ENCODE results near the gene WAC.

Gene WAC

DNA sequence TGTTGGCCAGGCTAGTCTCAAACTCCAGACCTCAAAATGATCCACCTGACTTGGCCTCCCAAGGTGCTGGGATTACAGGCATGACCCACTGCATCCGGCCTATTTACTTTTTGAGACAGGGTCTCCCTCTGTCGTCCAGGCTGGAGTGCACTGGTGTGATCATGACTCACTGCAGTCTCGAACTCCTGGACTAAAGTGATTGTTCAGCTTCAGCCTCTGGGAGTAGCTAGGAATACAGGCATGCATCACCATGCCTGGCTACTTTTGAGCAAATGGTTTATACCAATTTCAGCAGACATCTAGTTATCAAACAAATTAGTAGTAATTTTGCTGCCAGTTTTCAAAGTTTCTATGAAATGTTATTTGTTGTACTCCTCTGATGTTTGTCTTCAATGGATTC, 2.2 kb upstream of the WAC start:
- DNase-seq (ENCODE audit: low read depth): no peak

DNA sequence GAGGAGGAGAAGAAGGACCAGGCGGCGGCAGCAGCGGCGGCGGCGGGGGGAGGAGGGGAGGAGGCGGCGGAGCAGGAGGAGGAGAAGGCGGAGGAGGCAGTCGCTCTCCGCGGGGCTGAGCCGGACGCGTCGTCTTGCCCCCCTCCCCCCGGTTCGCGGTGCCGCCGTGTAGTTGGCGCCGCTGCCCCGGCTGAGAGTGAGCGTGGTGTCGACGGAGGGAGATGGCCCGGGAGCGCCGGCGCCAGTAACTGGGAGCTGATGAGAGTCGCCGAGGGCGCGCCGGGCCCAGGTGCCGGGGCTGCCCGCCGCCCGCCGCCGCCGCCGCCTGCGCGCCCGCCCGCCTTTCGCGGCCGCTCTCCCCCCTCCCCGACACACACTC, 257 bp downstream of the WAC start:
- DNase-seq (ENCODE audit: low read depth): no peak

DNA sequence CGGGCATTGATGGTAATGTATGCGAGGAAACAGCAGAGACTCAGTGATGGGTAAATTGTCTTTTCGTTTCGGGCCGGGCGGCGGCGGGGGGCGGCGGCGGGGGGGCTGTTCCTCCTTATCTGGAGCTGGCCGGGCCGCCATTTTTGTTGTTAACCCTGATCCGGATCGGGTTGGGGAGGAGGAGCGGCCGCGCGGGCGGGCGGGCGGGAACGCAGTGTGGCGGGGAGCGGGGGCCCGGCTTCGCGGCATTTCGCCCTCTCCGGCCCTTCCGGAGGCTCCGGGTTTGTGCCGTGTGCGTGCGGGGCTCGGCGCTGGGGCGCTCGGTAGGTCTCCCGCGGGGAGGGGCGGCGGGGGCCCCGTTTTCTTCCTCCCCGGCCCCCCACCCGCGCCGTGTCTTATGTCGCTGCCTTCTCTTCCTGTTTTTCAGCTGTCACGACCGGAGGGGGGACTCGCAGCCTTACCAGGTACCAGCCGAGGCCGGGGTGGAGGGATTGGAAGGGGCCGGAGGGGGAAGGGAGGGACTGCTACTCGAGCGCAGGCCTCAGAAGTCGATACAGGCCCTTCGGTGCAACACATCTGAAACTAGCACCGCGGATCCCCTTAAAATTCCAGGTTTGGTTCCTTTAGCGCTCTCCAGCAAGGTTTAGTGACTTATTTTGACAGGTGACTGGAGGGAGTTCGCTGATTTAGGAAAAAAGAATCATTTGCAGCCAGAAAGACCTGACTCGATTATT, 820 bp downstream of the WAC start:
- DNase-seq (ENCODE audit: low read depth): no peak

- DNase-seq (ENCODE audit: low read depth): no peak
Measured at GRCh38 chr10:28535846-28536245, 2.9 kb downstream of the WAC start.

GRCh38 chr10:28538595-28538994, 5.7 kb downstream of the WAC start:
- DNase-seq (ENCODE audit: low read depth): no peak

DNA sequence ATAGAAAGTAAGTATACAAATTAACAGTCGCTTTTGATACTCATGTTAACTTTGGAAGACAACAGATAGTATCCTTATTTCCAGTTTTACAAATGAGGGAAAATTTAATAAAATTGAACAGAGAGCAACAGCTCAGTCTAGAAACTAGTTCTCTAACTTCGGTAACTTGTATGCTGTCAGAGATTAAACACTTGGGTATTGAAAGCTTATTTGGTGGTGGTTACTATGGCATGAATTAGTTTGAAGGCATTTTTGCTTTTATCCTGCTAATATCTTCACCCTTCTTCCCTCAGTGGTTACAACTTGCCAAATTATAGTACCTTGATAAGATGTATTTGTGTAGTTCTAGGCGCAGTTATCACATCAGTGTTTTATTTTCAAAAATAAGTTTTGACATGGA, 7.2 kb downstream of the WAC start:
- DNase-seq (ENCODE audit: low read depth): no peak

GRCh38 chr10:28541717-28542365, 8.9 kb downstream of the WAC start:
- DNase-seq (ENCODE audit: low read depth): no peak

DNA sequence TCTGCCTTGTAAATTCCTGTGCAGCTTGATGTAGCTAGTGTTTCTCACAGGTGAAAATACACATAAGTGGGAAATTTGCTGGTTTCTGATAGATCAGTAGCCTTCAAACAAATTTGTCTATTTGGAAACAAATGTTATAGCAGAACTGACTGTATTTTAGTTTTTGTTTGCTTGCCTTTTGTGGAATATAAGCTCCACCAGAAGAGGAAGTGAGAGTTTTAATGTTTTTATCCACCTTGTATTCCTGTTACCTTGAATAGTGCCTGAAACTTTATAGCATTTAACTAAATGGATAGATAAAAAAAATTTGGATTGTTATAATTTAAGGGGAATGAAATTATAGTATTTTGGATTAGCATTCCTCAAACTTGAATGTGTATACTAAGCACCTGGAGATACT, 9.8 kb downstream of the WAC start:
- no peak for DNase-seq (ENCODE audit: low read depth)

- no peak for DNase-seq (ENCODE audit: low read depth)
Measured at GRCh38 chr10:28544058-28544457, 11.1 kb downstream of the WAC start.

GRCh38 chr10:28545967-28546644, 13.2 kb downstream of the WAC start:
- DNase-seq (ENCODE audit: low read depth): no peak

DNA sequence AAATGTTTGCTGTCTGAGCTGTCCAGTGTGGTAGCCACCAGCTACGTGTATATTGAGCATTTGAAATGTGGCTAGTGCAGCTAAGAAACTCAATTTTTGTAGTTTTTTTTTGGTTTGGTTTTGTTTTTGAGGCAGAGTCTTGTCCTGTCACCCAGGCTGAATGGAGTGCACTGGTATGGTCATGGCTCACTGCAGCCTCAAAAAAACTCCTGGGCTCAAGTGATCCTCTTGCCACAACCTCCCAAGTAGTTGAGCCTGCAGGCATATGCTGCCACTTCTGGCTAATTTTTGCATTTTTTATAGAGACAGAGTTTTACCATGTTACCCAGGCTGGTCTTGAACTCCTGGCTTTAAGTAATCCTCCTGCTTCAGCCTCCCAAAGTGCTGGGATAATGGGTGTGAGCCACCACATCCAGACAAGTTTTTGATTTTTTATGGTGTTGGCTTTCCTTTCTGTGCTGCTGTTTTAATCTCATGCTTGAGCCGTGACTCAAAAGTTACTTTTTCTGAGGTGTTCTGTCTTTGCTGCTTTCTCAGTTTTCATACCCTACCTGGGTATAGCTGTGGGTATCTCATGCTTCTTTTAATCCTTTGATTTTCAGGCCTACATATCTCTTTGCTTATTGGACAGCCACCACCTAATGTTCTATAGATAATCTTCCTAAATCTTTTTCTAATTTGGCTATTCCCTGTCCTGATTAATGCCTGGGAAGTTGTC, 16.0 kb downstream of the WAC start:
- DNase-seq (ENCODE audit: low read depth): no peak

DNA sequence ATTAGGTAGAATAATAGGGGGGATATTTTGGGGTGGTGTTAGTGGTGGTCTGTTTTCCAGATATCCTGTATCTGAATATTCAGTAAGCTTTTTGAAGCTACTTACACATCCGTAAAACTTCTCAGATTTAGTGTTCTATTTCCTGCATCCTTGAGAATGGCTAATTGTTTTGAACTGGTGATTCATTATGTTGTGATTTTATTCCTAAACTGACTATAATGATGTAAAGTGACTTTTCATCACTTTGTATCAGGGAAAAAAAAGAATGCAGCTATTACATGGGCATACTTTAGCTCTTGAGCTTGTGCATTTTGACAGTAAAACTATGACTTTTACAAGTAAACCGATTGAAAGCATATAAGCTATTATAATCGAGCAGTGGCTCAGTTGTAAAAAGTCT, 18.2 kb downstream of the WAC start:
- no peak for DNase-seq (ENCODE audit: low read depth)

DNA sequence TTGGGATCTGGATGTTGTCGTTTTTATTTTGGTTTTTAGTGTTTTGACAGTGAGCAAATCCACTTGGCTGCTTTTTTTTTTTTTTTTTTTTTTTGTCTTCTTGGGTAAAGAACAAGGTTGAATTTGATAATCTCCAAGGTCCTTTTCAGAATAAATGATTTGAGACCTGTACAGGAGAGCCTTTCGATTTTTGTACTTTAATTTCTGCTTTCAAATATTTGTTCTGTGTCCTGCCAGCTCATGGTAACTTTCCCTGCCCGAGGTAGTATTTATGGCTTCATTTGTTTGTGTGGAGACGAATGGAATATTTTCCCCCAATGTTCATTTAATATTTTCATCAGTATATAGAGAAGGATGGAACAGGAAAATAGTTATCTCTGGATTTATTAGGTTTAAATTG, 19.9 kb downstream of the WAC start:
- no peak for DNase-seq (ENCODE audit: low read depth)

DNA sequence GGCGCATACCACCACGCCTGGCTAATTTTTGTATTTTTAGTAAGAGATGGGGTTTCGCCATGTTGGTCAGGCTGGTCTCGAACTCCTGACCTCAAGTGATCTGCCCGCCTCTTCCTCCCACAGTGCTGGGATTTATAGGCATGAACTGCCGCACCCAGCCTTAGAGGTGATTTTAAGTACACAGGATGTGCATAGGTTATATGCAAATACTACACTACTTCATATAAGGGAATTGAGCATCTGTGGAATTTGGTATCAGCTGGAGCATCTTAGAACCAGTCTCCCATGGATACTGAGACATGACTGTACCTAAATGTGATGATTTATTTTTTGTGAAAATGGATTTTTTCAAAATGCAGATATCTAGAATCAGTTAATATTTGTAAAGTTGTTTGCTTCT, 21.1 kb downstream of the WAC start:
- no peak for DNase-seq (ENCODE audit: low read depth)

DNA sequence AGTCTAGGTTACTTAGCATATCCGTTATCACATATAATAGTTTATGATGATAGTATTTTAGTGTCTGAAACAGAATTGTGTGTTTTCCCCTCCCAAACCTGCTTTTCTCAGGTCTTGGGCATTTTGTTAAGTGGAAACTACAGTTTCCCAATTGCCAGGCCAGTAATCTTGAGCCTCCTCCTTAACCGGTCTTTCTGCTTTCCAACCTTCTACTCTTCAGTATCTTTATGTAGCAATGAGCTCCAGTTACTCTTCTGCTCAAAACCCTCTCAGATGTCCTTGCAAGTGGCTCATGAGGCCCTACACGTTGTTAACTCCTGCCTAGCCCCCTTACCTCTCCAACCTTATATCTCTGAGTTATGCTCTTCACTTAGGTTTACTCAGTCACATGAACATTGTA, 22.0 kb downstream of the WAC start:
- no peak for DNase-seq (ENCODE audit: low read depth)

GRCh38 chr10:28555358-28555757, 22.4 kb downstream of the WAC start:
- DNase-seq (ENCODE audit: low read depth): no peak

- DNase-seq (ENCODE audit: low read depth): no peak
Measured at GRCh38 chr10:28556142-28556541, 23.2 kb downstream of the WAC start.

DNA sequence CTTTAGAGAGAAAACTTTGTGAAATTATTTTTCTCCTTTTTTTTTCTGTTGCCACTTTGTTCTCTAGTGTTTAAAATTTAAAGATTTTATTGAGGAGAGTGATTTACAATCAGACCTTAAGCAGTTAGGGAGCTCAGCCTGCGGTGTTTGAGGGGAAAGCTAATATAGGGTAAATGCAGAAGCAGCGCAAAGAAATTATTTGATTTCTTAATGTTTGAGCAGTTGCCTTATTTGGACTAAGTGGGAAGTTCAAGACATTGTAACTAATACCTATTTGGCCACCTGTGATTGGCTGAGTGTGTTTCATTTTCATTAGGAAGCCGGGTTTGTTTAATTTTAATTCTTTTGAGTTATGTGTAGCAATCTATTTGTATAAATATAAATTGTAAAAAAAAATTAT, 25.3 kb downstream of the WAC start:
- DNase-seq (ENCODE audit: low read depth): no peak

DNA sequence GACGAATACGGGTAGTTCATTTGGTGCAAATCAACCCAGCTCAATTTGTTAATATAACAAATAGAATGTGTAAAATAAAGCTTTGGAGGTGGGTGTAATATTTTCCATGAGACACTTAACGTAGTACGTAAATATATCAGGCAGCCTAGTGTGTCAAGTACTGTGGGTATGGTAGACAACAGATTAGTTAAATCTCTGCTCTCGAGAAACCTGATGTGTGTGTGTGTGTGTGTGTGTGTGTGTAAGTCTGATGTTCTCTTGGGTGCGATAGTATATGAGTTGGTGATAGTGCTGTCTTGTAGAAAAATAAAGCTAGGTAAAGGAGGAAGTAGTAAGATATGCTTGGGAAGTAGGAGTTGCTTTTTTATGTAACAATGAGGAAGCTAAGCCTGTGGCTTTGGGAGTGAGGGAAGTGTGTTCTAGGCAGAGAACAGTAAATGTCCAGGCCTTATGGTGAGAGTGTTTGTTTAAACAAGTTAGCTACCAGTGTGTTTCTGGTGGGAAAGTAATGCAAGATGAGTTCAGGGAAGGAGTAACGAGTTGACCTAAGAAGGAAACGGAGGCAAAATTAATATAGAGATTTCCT, 26.1 kb downstream of the WAC start:
- no peak for DNase-seq (ENCODE audit: low read depth)

GRCh38 chr10:28559618-28560017, 26.7 kb downstream of the WAC start:
- no peak for DNase-seq (ENCODE audit: low read depth)

GRCh38 chr10:28560617-28561016, 27.7 kb downstream of the WAC start:
- no peak for DNase-seq (ENCODE audit: low read depth)

GRCh38 chr10:28561531-28561930, 28.6 kb downstream of the WAC start:
- no peak for DNase-seq (ENCODE audit: low read depth)

- DNase-seq (ENCODE audit: low read depth): no peak
Measured at GRCh38 chr10:28564905-28565304, 32.0 kb downstream of the WAC start.

Data from GM04503 (cell line).